GM15510 (cell line): Measurements from ENCODE around the gene CACNA1E.

Experiments used
- POLR2A ChIP-seq: IDR thresholded peaks from 3 replicates; pipeline ENCODE4 v1.6.1; 2011; ENCODE audit warnings: borderline replicate concordance; ENCODE audit not compliant: insufficient read length; ENCODE audit errors: extremely low read depth

CACNA1E gene

DNA sequence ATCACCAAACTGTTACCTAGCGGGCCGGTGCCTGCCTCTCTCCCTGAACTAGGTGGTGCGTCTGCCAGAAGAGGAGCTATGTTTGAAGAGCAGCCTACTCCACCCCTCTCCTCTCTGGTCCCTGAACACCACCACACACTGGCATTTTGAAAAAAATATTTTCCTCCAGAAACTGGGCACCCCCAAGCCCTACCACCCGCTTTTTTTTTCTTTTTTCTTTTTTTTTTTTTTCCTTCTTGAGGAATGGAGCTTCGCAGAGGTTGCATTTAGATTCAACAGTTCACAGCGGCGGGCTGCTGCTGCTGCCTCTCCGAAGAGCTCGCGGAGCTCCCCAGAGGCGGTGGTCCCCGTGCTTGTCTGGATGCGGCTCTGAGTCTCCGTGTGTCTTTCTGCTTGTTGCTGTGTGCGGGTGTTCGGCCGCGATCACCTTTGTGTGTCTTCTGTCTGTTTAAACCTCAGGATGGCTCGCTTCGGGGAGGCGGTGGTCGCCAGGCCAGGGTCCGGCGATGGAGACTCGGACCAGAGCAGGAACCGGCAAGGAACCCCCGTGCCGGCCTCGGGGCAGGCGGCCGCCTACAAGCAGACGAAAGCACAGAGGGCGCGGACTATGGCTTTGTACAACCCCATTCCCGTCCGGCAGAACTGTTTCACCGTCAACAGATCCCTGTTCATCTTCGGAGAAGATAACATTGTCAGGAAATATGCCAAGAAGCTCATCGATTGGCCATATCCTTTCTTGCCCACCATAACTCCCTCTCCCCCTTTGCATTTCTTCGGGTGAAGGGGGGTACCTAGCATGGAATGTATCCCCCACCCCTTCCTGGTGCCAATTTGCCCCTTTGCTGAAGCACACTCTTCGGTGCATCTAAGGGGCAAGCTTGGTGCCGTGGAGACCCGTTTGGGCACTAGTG lies at the start of gene CACNA1E:
TSS of gene CACNA1E (plus strand) at position 233 of the 911 bp plus-strand sequence. CDS start at position 461, 228 bp downstream.
- TF ChIP-seq POLR2A, result no peak

DNA sequence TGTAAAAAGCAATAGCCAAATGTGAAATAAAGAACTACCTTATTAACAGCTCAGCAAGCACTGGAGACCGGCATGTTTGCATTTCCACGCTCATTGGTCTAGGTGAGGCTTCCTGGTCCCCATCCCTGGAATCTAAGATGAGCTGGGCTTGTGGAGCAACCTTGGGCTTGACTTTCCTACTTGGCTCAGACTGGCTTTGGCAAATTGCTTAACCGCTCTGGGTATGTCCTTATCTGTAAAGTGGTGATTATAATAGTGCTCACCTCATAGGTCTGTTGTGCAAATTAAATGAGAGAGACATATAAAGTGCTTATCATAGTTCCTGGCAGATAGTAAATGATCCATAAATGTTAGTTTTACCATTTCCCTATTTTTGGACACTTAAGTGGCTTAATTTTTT lies 49.4 kb upstream of the CACNA1E start:
- no peak for TF ChIP-seq POLR2A

DNA sequence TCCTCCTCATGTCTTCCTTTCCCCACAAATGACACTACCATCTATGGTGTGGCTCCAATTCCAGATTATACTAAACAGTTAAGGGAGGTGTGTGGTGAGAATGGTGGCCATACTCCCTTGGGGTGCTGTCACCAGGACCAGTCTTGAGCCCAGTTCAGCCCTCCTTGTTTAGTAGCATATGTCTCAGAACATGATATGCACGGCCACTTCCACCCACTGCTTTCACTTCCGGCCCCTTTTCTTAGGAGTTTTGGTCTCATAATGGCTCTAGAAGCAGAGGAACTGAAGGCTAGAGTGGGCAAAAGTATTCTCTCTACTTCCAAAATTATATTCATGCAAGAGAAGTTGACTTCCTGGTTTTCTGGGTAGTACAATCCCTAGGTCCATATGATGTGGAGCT lies 45.3 kb upstream of the CACNA1E start:
- TF ChIP-seq POLR2A, result no peak

DNA sequence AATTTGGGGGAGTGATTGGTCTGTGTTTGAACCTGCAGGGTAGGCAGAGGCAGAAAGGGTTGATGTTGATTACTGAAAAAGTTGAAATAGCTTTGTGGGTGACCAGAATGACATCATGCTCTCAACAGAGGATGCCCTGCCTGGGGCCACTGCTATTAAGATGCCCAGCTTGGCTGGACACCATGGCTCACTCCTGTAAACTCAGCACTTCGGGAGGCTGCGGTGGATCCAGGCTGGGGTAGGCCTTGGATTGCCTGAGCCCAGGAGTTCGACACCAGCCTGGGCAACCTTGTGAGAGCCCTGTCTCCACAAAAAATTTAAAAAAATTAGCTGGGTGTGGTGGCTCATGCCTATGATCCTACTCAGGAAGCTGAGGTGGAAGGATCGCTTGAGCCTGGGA lies 42.8 kb upstream of the CACNA1E start:
- no peak for TF ChIP-seq POLR2A

DNA sequence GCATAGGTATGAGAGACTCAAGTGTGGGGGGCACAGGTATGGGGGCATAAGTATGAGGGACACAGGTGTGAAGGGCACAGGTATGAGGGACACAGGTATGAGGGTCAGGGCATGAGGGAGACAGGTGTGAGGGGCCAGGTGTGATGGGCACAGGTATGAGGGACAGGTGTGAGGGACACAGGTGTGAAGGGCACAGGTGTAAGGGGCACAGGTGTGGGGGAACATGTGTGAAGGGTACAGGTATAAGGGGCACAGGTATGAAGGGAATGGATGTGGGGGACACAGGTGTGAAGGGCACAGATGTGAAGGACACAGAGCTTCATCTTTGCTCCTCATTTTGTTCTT lies 41.2 kb upstream of the CACNA1E start:
- TF ChIP-seq POLR2A, result no peak

DNA sequence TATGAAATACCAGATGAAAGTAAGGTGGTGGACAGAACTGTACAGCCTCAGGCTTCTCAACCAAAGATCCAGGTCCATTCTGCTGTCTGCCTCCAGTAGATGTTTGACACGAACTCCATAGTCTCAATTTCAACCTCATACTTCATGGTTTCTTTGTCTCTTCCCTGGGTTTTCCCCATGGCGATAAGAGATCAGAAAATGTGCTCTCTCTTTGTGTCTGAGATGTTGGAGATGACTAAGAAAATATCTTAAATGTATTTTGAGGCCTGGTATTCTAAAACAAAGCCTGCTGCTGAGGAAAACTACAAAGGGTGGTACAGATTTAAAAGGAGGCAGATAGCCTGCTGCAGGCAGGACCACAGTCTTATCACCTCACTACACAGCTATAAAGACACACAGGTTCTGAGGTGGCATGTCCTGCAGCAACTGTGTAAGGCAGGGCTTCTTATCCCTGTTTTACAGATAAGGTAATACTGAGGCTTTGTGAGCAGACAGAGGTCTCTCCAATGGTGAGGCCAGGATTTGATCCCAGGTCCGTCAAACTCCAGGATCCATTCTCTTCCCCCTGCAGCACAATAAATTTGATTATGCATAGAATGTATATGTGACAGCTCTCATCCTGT lies 40.0 kb upstream of the CACNA1E start:
- no peak for TF ChIP-seq POLR2A

DNA sequence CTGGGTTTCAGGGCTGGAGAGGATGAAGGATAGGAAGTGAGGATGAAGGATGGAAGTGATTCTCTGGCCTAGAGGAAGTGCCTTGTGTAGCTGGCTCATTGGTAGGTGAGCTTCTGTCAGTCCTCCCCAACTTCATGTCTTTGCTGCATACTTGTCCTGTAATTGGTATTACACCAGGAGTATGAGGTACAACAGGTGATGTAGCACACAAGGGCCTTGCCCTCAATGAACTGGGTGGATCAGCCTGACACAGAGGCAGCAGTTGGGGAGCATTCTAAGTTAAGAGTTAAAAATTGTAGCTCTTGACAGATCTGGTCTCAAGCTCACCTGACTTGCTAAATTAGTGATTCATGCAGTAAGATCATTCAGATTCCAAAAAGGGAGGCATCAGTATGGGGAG lies 37.9 kb upstream of the CACNA1E start:
- no peak for TF ChIP-seq POLR2A

DNA sequence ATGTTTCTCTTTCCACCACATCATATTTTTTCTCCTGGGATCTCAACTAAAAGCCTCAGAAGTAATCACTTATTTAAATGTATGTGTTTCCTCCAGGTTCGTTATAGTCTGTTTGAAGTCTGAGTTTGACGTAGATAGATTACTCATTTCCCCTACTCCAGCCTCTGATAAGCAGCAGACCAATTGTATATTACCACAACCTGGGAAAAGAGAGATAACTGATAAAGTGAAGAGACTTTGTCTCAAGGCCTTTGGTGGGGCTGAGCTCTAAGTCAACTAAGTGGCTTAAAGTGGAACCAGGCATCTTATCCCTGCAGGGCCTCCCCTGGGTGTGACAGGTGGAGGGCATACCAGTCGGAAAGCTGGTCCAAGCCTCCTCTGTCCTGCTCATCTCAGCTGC lies 34.9 kb upstream of the CACNA1E start:
- no peak for TF ChIP-seq POLR2A

DNA sequence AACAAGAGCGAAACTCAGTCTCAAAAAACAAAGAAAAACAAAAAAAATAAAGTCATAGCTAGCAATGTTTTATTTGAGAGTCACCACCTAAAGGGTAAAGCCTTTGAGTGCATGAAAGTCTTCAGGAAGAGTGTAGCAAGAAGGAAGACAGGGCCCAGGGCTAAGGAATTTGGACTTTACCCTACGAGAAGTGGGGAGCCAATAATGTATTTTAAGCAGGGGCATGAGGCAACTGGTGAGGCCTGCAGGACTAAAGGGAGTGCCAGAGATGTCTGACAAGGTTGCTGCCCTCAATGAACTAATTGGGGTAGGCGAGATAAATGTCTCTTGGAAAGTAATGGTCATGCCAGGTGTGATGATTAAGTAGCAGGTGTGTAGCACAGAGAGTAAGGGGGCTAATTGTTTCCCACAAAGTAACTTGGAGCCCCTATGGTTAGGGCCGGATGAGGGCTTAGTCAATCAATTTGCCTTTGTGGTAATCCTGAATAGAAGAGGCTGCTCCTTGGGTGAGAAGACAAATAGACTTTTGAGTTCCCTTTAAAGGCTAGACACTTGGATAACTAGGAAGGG lies 31.6 kb upstream of the CACNA1E start:
- no peak for TF ChIP-seq POLR2A

DNA sequence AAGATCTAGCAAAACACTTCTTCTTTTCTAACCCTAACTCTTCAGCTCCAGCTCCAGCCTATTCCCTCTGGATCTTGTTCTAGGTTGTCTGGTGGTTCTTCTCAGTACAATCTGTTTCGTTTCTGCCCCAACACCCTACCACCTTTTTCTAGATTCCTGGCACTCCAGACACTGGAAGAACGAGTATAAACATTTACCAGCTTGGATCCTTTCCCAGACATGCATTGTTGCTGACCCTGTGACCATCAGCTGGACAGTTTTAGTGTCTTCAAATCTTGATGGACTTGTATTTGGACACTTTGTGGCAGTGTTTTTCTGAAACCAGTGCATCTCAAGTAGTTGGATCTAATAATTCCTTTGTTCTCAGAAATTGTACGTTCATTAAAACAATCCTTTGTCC lies 30.6 kb upstream of the CACNA1E start:
- TF ChIP-seq POLR2A, result no peak

DNA sequence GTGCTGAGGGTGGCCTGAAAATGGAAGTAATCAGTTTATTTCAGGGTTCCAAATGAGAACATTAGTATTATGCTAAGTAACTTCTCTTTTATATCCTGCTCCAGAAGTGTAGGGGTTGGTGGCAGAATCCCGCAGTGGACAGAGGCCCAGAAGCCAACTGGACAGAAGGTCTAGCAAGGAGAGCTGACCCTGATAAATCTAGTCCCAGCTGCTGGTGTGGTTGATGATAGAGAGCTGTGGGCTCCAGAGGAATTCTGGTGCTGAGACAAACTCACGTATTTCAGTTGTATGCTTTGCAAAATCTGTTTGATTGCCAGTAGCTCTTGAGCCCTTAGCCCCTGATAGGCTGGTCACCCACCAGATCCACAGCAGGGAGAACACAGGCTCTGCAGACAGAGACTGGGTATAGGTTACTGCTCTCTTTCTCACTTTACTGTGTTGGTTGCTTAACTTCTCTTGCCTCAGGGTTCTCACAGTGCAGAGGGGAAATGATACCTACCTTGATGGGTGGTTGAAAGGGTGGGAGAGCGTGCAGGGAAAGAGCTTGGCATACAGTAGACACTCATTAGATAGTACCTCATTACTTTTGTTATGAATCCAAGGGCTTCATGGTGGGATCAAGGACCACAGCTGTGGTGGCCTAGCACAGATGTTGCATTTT lies 29.6 kb upstream of the CACNA1E start:
- TF ChIP-seq POLR2A, result no peak

DNA sequence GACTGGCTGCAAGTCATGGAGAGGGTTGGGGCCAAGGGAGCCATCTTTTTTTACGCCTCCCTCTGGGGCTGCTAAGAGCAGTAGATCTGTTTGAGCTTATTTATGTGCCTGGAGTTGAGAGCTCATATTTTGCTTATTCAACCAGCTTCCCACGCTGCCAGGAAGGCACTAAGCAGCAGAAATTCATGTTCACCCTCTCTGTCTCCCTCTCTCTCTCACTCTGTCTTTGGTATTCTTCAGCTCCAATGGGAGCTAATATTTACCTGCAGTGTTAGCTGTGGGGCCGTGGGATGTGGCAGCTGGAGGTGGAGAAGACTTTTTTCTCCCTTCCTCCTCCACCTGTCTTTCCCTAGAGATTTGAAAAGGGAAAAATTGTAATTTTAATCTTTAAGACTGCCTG lies 26.8 kb upstream of the CACNA1E start:
- no peak for TF ChIP-seq POLR2A

DNA sequence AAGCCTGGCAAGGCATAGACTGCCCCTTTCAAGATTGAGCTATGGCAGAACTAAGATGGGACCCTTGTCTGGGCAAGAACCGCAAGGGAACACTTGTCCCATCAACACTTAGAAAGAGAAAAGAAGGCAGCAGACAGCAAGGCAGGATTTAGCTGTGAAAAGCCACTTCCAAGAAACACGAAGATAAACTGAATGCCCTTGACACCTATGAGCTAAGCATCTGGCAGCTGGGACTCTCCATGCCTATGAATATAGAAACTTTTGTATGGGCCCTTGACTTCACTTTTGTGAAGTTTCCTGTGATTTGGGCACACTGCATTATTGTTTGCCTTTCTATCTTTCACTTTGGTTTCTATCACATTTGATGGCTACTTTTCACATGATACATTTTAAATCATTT lies 24.9 kb upstream of the CACNA1E start:
- no peak for TF ChIP-seq POLR2A

DNA sequence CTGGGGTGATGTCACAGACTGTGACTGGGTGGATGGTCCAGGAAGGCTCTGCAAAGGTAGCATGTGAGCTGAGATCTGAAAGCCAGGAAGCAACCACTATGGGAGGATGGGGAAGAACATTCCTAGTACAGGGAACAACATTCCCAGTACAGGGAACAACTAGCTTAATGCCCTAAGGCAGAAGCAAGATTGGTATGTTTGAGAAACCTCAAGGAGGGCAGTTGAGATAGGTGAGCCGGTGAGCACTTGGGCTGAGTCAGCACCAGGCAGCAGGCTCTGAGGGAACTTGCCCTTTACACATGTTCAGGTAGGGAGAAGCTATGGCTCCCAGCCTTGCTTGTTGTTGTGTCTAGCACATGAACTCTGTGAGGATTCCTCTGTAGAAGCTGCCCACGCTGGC lies 24.2 kb upstream of the CACNA1E start:
- TF ChIP-seq POLR2A, result no peak

DNA sequence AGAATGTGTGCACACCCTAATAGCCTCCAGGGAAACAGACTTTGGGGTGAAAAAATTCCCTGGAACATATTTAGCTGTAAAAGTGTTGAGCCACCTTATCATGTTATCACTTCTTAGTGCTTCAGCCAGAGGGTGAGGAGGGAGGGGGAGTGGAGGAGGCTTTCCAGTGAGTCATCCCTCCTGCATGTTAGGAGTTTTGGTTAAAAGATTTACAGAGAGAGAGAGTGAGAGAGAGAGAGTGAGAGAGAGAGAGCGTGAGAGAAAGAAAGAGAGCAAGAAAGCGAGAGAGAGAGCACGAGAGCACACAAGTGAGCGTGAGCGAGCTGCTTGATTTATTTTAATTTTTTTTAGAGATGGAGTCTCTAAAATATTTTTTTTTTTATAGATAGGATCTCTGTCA lies 13.5 kb upstream of the CACNA1E start:
- TF ChIP-seq POLR2A, result no peak
